Liver (tissue), 3 donors: ENCODE data around the gene SCNN1A.

Experiments
- ATF3 ChIP-seq: IDR thresholded peaks from 2 replicates; pipeline ENCODE4 v1.6.1; 2016; ENCODE audit warnings: antibody characterized with exemption
- CTCF ChIP-seq: fragments of 150-350 bp; IDR thresholded peaks from 2 replicates; pipeline ENCODE4 v1.5.1; 2017; ENCODE audit warnings: improper control_type of control experiment, low read depth, low read length; ENCODE audit not compliant: missing input control
- EGR1 ChIP-seq, 2 donors: IDR thresholded peaks; 2 replicates each; pipeline ENCODE4 v1.6.1; 2016 to 2018; ENCODE audit warnings: antibody characterized with exemption in 2 of 2, low read depth in 2 of 2
- FOXA1 ChIP-seq: IDR thresholded peaks from 2 replicates; pipeline ENCODE4 v1.6.1; 2016; ENCODE audit warnings: antibody characterized with exemption
- GABPA ChIP-seq, 2 donors: IDR thresholded peaks in 1 of 2; conservative IDR thresholded peaks in 1 of 2; 2 replicates each; pipeline ENCODE4 v1.6.1; 2016; ENCODE audit warnings: antibody characterized with exemption in 2 of 2, mild to moderate bottlenecking in 1 of 2, moderate library complexity in 1 of 2
- MAX ChIP-seq: IDR thresholded peaks from 2 replicates; pipeline ENCODE4 v1.6.1; 2016; ENCODE audit warnings: antibody characterized with exemption
- RAD21 ChIP-seq, 2 donors: IDR thresholded peaks; 2 replicates each; pipeline ENCODE4 v1.6.1; 2016; ENCODE audit warnings: antibody characterized with exemption in 2 of 2, mild to moderate bottlenecking in 2 of 2
- REST ChIP-seq: IDR thresholded peaks from 2 replicates; pipeline ENCODE4 v1.6.1; 2016; ENCODE audit warnings: antibody characterized with exemption, mild to moderate bottlenecking
- RXRA ChIP-seq, 2 donors: IDR thresholded peaks; 2 replicates each; pipeline ENCODE4 v1.6.1; 2017 to 2018; ENCODE audit warnings: antibody characterized with exemption in 2 of 2, mild to moderate bottlenecking in 1 of 2
- TAF1 ChIP-seq: conservative IDR thresholded peaks from 2 replicates; pipeline ENCODE4 v1.6.1; 2016; ENCODE audit warnings: antibody characterized with exemption, mild to moderate bottlenecking
- YY1 ChIP-seq: IDR thresholded peaks from 2 replicates; pipeline ENCODE4 v1.6.1; 2016; ENCODE audit warnings: antibody characterized with exemption, mild to moderate bottlenecking
- ZBTB33 ChIP-seq: IDR thresholded peaks from 2 replicates; pipeline ENCODE4 v1.6.1; 2016; ENCODE audit warnings: antibody characterized with exemption
- donor health status: healthy.
- donor health status: healthy.

GRCh38 chr12:6330999-6331714 is 44.2 kb downstream of the SCNN1A start:
- TF ChIP-seq ATF3 (no peak), CTCF (no peak), EGR1 (IDR thresholded peaks at IDR 0.05; ENCODE audit: low read depth in 2 of 2) (no peak), RXRA (IDR thresholded peaks at IDR 0.05) (no peak), GABPA (IDR thresholded peaks at IDR 0.05 in 1 of 2, conservative IDR thresholded peaks at IDR 0.05 in 1 of 2) (no peak), REST (no peak), RAD21 (IDR thresholded peaks at IDR 0.05) (no peak), ZBTB33 (no peak), YY1 (no peak), TAF1 (no peak), FOXA1 (no peak), MAX (no peak)
